Esophagus muscularis mucosa (tissue), 4 donors: ENCODE measurements around the gene TTC39C.

Source experiments
- EP300 ChIP-seq: sonication (generic); formaldehyde crosslinking; IDR thresholded peaks from one replicate; pipeline ENCODE4 v1.6.1; 2017; ENCODE audit warnings: antibody characterized with exemption
- POLR2A ChIP-seq: fragments of 450-650 bp; IDR thresholded peaks from one replicate; pipeline ENCODE4 v1.6.1; 2017; ENCODE audit warnings: antibody characterized with exemption, moderate library complexity, mild to moderate bottlenecking, low read depth
- POLR2AphosphoS5 ChIP-seq, 2 donors: sonication (generic); formaldehyde crosslinking; IDR thresholded peaks; one replicate each; pipeline ENCODE4 v1.6.1; 2017; ENCODE audit warnings: antibody characterized with exemption in 2 of 2
- TF ChIP-seq, protein P1 (sequence below), 3 experiments: fragments of 200-600 bp in 2 of 3; fragments of 450-650 bp in 1 of 3; sonication (generic) in 2 of 3; IDR thresholded peaks; one replicate each; pipeline ENCODE4 v1.5.1; 2017 to 2019; ENCODE audit warnings: antibody characterized with exemption in 3 of 3, mild to moderate bottlenecking in 2 of 3, moderate library complexity in 1 of 3

- TF ChIP-seq, protein P1, sequence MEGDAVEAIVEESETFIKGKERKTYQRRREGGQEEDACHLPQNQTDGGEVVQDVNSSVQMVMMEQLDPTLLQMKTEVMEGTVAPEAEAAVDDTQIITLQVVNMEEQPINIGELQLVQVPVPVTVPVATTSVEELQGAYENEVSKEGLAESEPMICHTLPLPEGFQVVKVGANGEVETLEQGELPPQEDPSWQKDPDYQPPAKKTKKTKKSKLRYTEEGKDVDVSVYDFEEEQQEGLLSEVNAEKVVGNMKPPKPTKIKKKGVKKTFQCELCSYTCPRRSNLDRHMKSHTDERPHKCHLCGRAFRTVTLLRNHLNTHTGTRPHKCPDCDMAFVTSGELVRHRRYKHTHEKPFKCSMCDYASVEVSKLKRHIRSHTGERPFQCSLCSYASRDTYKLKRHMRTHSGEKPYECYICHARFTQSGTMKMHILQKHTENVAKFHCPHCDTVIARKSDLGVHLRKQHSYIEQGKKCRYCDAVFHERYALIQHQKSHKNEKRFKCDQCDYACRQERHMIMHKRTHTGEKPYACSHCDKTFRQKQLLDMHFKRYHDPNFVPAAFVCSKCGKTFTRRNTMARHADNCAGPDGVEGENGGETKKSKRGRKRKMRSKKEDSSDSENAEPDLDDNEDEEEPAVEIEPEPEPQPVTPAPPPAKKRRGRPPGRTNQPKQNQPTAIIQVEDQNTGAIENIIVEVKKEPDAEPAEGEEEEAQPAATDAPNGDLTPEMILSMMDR (IDR thresholded peaks at IDR 0.05): no peak
- TF ChIP-seq POLR2A (no peak), POLR2AphosphoS5 (IDR thresholded peaks at IDR 0.05) (no peak), EP300 (no peak)
Observed at GRCh38 chr18:24031318-24031717, 16.8 kb downstream of the TTC39C start.
